HepG2 (cell line): ENCODE results near the gene ZDHHC14. TPM values are rescaled to one million over a fixed set of nuclear protein-coding genes. Genes with fewer than 3 reads are reported as not detected.
A peak's percentile ranks its signal among the peaks of the same experiment; 100 is the strongest.

Source experiments
- ATAC-seq: fragments of 200-7000 bp; cut with Tn5 transposase; 3 replicates; pipeline ENCODE4 v1.9.1; 2020; ENCODE audit warnings: mild to moderate bottlenecking, moderate library complexity
- BruUV-seq: library from RNA; stranded (reverse); fragments of 400-500 nt; replicated peaks from 2 replicates; lab custom pipeline; 2021; lab: Mats Ljungman, UMichigan
- CTCF ChIA-PET: fragments of 300-600 bp; formaldehyde crosslinking; extraction: SDS; loops from one replicate; lab custom pipeline; 2021; ENCODE audit warnings: low total read pairs, inconsistent platforms, low intra/inter-chr PET ratio; lab: Yijun Ruan, JAX
- POLR2A ChIA-PET: fragments of 350-600 bp; sonication (Branson Sonifier 250); formaldehyde crosslinking; loops from one replicate; lab custom pipeline; 2020; ENCODE audit warnings: antibody characterized with exemption, inconsistent platforms; lab: Yijun Ruan, JAX
- DNase-seq: peaks from one replicate; pipeline ENCODE4 v3.0.0-alpha.2; 2015; ENCODE audit warnings: low spot score
- FAIRE-seq: peaks from 3 replicates; lab custom pipeline; 2011; peaks lifted over from hg19 to GRCh38; lab: Jason Lieb, UNC
- H2AFZ ChIP-seq: one replicate; pipeline ENCODE4 v1.6.1; 2011; ENCODE audit warnings: low read length, inconsistent platforms
- H3K27ac ChIP-seq: fragments of 300-600 bp; 3 replicates; pipeline ENCODE4 v1.8.0; 2011; ENCODE audit warnings: mixed run types, mild to moderate bottlenecking, mixed read lengths, low read length, inconsistent platforms; ENCODE audit not compliant: insufficient read depth; ENCODE audit errors: extremely low read length
- H3K27me3 ChIP-seq, 2 experiments: fragments of 200-600 bp in 1 of 2; 2 replicates in 1 of 2; 3 replicates in 1 of 2; pipeline versions ENCODE4 v1.6.0 to v1.8.0; 2011; ENCODE audit warnings: low read length in 2 of 2, mild to moderate bottlenecking in 2 of 2, moderate library complexity in 2 of 2, inconsistent platforms in 1 of 2; ENCODE audit not compliant: insufficient read depth in 2 of 2, control insufficient read depth in 1 of 2
- H3K36me3 ChIP-seq, 2 experiments: fragments of 200-600 bp in 1 of 2; replicated peaks in 1 of 2; 2 replicates in 1 of 2; 3 replicates in 1 of 2; pipeline versions ENCODE4 v1.5.1 to v1.8.0; 2011; ENCODE audit warnings: low read length in 2 of 2, inconsistent platforms in 1 of 2; ENCODE audit not compliant: insufficient read depth in 2 of 2, control insufficient read depth in 1 of 2
- H3K4me1 ChIP-seq: 2 replicates; pipeline ENCODE4 v1.5.1; 2012; ENCODE audit warnings: low read length, inconsistent platforms; ENCODE audit not compliant: insufficient read depth
- H3K4me2 ChIP-seq: 2 replicates; pipeline ENCODE4 v1.6.0; 2011; ENCODE audit warnings: low read depth, low read length, inconsistent platforms
- H3K4me3 ChIP-seq, 3 experiments: fragments of 200-600 bp in 1 of 3; sonication (generic), shearing (Covaris generic) in 1 of 3; replicated peaks in 1 of 3; 2 replicates each; pipeline ENCODE4 v1.5.1; 2011 to 2016; ENCODE audit warnings: low read length in 3 of 3, inconsistent platforms in 2 of 3, low read depth in 2 of 3, mild to moderate bottlenecking in 2 of 3, control low read depth in 1 of 3, mixed read lengths in 1 of 3; ENCODE audit not compliant: insufficient read depth in 1 of 3
- H3K79me2 ChIP-seq: one replicate; pipeline ENCODE4 v1.6.1; 2011; ENCODE audit warnings: low read length, inconsistent platforms; ENCODE audit not compliant: insufficient read depth
- H3K9ac ChIP-seq: 2 replicates; pipeline ENCODE4 v1.6.0; 2011; ENCODE audit warnings: mild to moderate bottlenecking, low read depth, low read length, inconsistent platforms; ENCODE audit not compliant: insufficient read depth
- H3K9me3 ChIP-seq: 2 replicates; pipeline ENCODE4 v1.5.1; 2012; ENCODE audit warnings: mild to moderate bottlenecking, low read length
- H4K20me1 ChIP-seq: 2 replicates; pipeline ENCODE4 v1.6.0; 2011; ENCODE audit warnings: inconsistent platforms, mild to moderate bottlenecking, low read length, moderate library complexity; ENCODE audit not compliant: insufficient read depth
- ATF7 ChIP-seq, 2 experiments: fragments of 450-650 bp in 1 of 2; sonication (generic) in 1 of 2; formaldehyde crosslinking in 1 of 2; IDR thresholded peaks; 2 replicates each; pipeline versions ENCODE4 v1.4.0 to v1.6.1; 2016 to 2020; ENCODE audit warnings: antibody characterized with exemption in 1 of 2, mild to moderate bottlenecking in 1 of 2, missing genetic modification reagents in 1 of 2
- CEBPB ChIP-seq: IDR thresholded peaks from 2 replicates; pipeline ENCODE4 v1.6.1; 2011; ENCODE audit warnings: low read depth, low read length, improper control_type of control experiment, borderline replicate concordance
- HMGXB3 ChIP-seq: sonication (generic); formaldehyde crosslinking; IDR thresholded peaks from 2 replicates; pipeline ENCODE4 v1.4.0; 2020; ENCODE audit warnings: missing genetic modification reagents, borderline replicate concordance
- LCORL ChIP-seq, 2 experiments: fragments of 450-650 bp in 1 of 2; sonication (generic) in 1 of 2; formaldehyde crosslinking in 1 of 2; IDR thresholded peaks; 2 replicates each; pipeline versions ENCODE4 v1.5.0 to v1.6.1; 2017 to 2020; ENCODE audit warnings: antibody characterized with exemption in 1 of 2, missing genetic modification reagents in 1 of 2
- MNT ChIP-seq: fragments of 450-650 bp; IDR thresholded peaks from 2 replicates; pipeline ENCODE4 v1.6.1; 2016
- RAD51 ChIP-seq: fragments of 450-650 bp; IDR thresholded peaks from 2 replicates; pipeline ENCODE4 v1.6.1; 2016; ENCODE audit warnings: borderline replicate concordance
- SOX6 ChIP-seq, 2 experiments: fragments of 450-650 bp in 1 of 2; sonication (generic) in 1 of 2; formaldehyde crosslinking in 1 of 2; IDR thresholded peaks; 2 replicates each; pipeline versions ENCODE4 v1.4.0 to v1.6.1; 2017 to 2020; ENCODE audit warnings: antibody characterized with exemption in 1 of 2, mild to moderate bottlenecking in 1 of 2, missing genetic modification reagents in 1 of 2
- TRIM22 ChIP-seq: fragments of 450-650 bp; IDR thresholded peaks from 2 replicates; pipeline ENCODE4 v1.6.1; 2017
- ZIK1 ChIP-seq: sonication (generic); formaldehyde crosslinking; IDR thresholded peaks from 2 replicates; pipeline ENCODE4 v1.5.0; 2020; ENCODE audit warnings: mild to moderate bottlenecking, low read depth, missing genetic modification reagents, borderline replicate concordance
- ZNF282 ChIP-seq: fragments of 450-650 bp; IDR thresholded peaks from 2 replicates; pipeline ENCODE4 v1.6.1; 2018; ENCODE audit not compliant: partially characterized antibody
- ZNF484 ChIP-seq: sonication (generic); formaldehyde crosslinking; IDR thresholded peaks from 2 replicates; pipeline ENCODE4 v1.5.1; 2020; ENCODE audit warnings: mild to moderate bottlenecking, low read depth, missing genetic modification reagents, borderline replicate concordance
- WGBS: methylation state at CpG from one replicate; pipeline ENCODE4 v1.1.6; 2017; ENCODE audit warnings: low lambda C conversion rate; 5-methylcytosine and 5-hydroxymethylcytosine counted together
- in situ Hi-C: cut with HindIII; loops from 2 replicates; pipeline ENCODE4 v1.10.0; 2017; ENCODE audit warnings: low pct_unique_long_range_greater_than_20kb; ENCODE audit not compliant: extremely low pct_ligation_motif_present
- intact Hi-C: fragments of 100-400 bp; cut with micrococcal nuclease; formaldehyde crosslinking; loops from one replicate; pipeline ENCODE4 v1.10.0; 2022; ENCODE audit not compliant: unreplicated experiment
- polyA plus RNA-seq, 8 experiments: library from polyadenylated mRNA; depleted of rRNA in 3 of 8; stranded (reverse) in 7 of 8; unstranded in 1 of 8; fragments of >200 nt; fragmentation: Illumina TruSeq in 4 of 8; extraction: Trizol in 4 of 8; gene quantifications; 2 replicates each; pipeline versions ENCODE4 v1.2.1 to v1.2.3, GENCODE V29; 2011 to 2016; ENCODE audit warnings: low read depth in 4 of 8, missing spikeins in 1 of 8, mixed read lengths in 1 of 8; ENCODE audit not compliant: insufficient read depth in 1 of 8
- total RNA-seq, 5 experiments: library from RNA; depleted of rRNA; stranded (reverse); fragments of >200 nt; fragmentation: Illumina TruSeq; extraction: Trizol; gene quantifications; 2 replicates each; pipeline ENCODE4 v1.2.3, GENCODE V29; 2016; ENCODE audit warnings: low read depth in 1 of 5

The ZDHHC14 gene
- total and polyA plus RNA-seq, 2 of the 13 experiments (the other 11 are each of a cell fraction or from before 2014, with no cell fraction given) = 3.7 to 9.5 TPM

DNA sequence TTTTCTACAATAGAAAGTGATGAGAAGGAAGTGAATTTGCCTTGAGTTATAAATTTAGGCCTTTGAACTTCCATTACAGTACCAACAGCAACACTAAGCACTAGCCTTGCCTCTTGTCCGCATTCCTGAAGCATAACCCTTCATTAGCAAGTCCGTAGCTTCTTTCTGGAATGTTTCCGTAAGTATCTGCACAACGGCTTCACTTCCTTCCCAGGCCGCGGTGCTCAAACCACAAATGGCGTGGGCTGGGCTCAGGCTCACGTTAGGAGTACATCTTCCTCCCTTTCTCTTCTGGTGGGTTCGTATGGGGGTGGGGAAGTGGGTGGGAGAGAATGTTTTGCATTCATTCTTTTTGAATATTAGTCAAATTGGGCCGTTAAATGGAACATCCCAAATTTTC, 248.2 kb downstream of the ZDHHC14 start (continued):
- TF ChIP-seq HMGXB3 (CRISPR knock-in tag) = no peak
- no peak for TF ChIP-seq ZNF484
- TF ChIP-seq ZNF282 = no peak

DNA sequence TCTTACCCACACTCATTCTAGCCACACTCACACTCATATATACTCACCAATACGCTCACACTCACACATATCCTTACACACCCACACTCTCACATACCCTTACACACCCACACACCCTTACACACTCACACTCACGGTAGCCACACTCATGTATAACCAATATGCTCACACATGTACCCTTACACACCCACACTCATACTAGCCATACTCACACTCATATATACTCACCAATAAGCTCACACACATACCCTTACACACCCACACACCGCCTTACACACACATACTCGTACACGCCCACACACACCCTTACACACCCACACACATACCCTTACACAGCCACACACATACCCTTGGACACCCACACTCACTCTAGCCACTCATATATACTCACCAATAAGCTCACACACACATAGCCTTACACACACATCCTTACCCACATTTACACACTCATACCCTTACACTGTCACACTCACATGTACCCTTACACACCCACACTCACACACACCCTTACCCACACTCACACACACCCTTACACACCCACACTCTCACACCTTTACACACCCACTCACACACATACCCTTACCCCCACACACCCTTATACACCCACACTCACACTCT, 249.6 kb downstream of the ZDHHC14 start:
- no peaks in the 10 kb centered on the region for H4K20me1 ChIP-seq
- intact Hi-C loops = no loop called here
- no peaks in the 10 kb centered on the region for H3K79me2 ChIP-seq
- no peak overlapping the region for H3K4me3 ChIP-seq
- no peak overlapping the region for H3K27ac ChIP-seq
- 89% methylated on average over 5 of the region's 5 CpGs for WGBS
- ChIA-PET POLR2A (no interaction called here), CTCF (no interaction called here)
- H3K4me2 ChIP-seq = no peak overlapping the region
- no peaks in the 10 kb centered on the region for H3K4me1 ChIP-seq
- no TSS peak for BruUV-seq
- H3K27me3 ChIP-seq = no peaks in the 10 kb centered on the region
- no peak for DNase-seq
- peak; percentile 34; the same call in 1 of the 2 replicates for TF ChIP-seq RAD51
- TF ChIP-seq TRIM22 = 0 out of 2 replicates have a peak, but pooled peaks have one; percentile 24
- no peak for TF ChIP-seq CEBPB
- TF ChIP-seq ATF7 (IDR thresholded peaks at IDR 0.05) = peak; percentile 14; the same call in 1 of the 2 replicates
- no peak for TF ChIP-seq ATF7 (CRISPR knock-in tag; IDR thresholded peaks at IDR 0.05)
- 0 out of 2 replicates have a peak, but pooled peaks have one; percentile 8 for TF ChIP-seq SOX6 (IDR thresholded peaks at IDR 0.05)
- TF ChIP-seq SOX6 (CRISPR knock-in tag; IDR thresholded peaks at IDR 0.05) = no peak
- TF ChIP-seq LCORL (IDR thresholded peaks at IDR 0.05) = 0 out of 2 replicates have a peak, but pooled peaks have one; percentile 28
- no peak for TF ChIP-seq LCORL (CRISPR knock-in tag; IDR thresholded peaks at IDR 0.05)
- TF ChIP-seq MNT = peak; percentile 2; the same call in 1 of the 2 replicates
- TF ChIP-seq ZIK1 (CRISPR knock-in tag) = no peak
- H2AFZ ChIP-seq = no peak overlapping the region
- H3K9me3 ChIP-seq = no peaks in the 10 kb centered on the region
- H3K9ac ChIP-seq = no peak overlapping the region
- FAIRE-seq = peak; percentile 32
- no peak for ATAC-seq
- in situ Hi-C loops = no loop called here
- peaks cover 0 to 4% of the 10 kb centered on the region in 2 experiments; a peak in 1 of 5 replicates for H3K36me3 ChIP-seq
